Measurements from ENCODE around the gene PLBD1. TPM values are rescaled to one million over a fixed set of nuclear protein-coding genes. Genes with fewer than 3 reads are reported as not detected.

Gene PLBD1
- total and polyA plus RNA-seq, 4 donors: 1.4 to 7.5 (median 4.2) TPM

DNA sequence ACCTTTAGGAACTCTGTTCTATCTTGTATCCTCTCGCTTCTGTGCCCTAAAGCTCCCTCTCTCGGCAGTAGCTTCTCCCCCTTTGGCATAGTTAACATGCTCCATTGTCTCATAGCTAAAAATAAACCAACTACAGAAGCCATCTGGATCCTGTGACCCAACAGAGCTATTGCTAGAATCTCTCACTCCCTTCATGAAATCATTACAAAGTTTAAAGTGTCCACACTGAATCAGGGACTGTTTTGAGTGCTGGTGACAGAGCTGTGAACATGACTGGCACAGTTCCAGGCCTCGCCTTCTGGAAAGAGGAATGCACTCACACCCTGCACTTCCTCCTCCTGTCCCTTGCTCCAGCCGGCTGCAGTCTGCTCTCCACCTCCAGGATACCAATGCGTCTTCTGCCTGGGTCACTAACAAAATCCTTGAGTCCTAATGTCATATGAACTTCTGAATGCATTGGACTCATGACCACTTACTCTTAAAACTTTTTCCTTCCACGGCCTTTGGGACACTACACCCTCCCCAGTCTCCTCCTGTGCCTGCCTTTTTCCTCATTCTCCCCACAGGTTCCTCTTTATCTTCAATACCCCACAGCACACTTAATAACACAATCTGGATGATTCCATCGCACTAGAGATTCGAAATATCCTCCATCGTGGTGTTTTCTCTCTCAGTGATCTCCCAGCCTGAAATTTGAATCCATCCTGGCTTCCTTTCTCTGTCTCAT lies 13.2 kb downstream of the PLBD1 start (continued):
- TF ChIP-seq SP1 (IDR thresholded peaks at IDR 0.05) (no peak), RAD21 (IDR thresholded peaks at IDR 0.05) (no peak), FOXA2 (IDR thresholded peaks at IDR 0.05) (no peak)

DNA sequence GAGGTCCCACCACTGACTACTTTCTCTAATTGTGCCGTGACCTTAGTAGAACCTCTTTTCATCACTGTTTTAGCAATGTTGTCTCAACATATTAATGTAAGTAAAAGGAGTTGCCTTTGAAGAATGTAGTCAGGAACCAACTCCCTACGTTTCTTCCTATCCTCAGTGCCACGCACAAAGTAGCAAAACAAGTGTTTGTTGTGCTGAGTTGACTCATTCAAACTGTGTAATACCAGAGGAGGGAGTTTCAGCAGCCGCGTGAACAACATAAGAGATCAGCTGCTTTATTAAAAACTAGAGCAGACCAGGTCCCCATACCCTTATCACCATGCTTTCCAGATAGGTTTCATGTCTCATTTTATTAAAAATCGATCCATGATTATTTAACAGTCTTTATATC lies 19.1 kb downstream of the PLBD1 start:
- Histone ChIP-seq H3K36me3 (ENCODE audit: control insufficient read depth in 4 of 4, insufficient read depth in 3 of 4, low read depth in 1 of 4, low read length in 3 of 4) (peaks cover 0 to 1% (median 0%) of the 10 kb centered on the region in 4 donors), H3K4me3 (ENCODE audit: low read depth in 1 of 3, low read length in 3 of 3) (no peak overlapping the region), H3K4me1 (ENCODE audit: control insufficient read depth in 4 of 4, insufficient read depth in 4 of 4, low read length in 3 of 4) (no peaks in the 10 kb centered on the region), H3K27me3 (ENCODE audit: control insufficient read depth in 4 of 4, insufficient read depth in 4 of 4, low read length in 3 of 4) (no peaks in the 10 kb centered on the region), H3K9ac (ENCODE audit: low read depth in 1 of 2, low read length in 2 of 2) (no peak overlapping the region), H3K27ac (ENCODE audit: low read depth in 1 of 2, low read length in 2 of 2) (no peak overlapping the region), H3K9me3 (ENCODE audit: control insufficient read depth in 4 of 4, low read length in 3 of 4) (no peaks in the 10 kb centered on the region)
- WGBS: 90% methylated on average over 6 of the region's 6 CpGs
- TF ChIP-seq, protein P1, sequence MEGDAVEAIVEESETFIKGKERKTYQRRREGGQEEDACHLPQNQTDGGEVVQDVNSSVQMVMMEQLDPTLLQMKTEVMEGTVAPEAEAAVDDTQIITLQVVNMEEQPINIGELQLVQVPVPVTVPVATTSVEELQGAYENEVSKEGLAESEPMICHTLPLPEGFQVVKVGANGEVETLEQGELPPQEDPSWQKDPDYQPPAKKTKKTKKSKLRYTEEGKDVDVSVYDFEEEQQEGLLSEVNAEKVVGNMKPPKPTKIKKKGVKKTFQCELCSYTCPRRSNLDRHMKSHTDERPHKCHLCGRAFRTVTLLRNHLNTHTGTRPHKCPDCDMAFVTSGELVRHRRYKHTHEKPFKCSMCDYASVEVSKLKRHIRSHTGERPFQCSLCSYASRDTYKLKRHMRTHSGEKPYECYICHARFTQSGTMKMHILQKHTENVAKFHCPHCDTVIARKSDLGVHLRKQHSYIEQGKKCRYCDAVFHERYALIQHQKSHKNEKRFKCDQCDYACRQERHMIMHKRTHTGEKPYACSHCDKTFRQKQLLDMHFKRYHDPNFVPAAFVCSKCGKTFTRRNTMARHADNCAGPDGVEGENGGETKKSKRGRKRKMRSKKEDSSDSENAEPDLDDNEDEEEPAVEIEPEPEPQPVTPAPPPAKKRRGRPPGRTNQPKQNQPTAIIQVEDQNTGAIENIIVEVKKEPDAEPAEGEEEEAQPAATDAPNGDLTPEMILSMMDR (IDR thresholded peaks at IDR 0.05; ENCODE audit: low read depth, low read length, missing input control): no peak
- no peak for TF ChIP-seq REST (IDR thresholded peaks at IDR 0.05)
- TF ChIP-seq RAD21 (IDR thresholded peaks at IDR 0.05): no peak
- TF ChIP-seq HNF4A (conservative IDR thresholded peaks at IDR 0.05): no peak
- no peak for TF ChIP-seq SP1 (IDR thresholded peaks at IDR 0.05)
- TF ChIP-seq FOXA2 (IDR thresholded peaks at IDR 0.05): no peak
- TF ChIP-seq HNF4G (IDR thresholded peaks at IDR 0.05): no peak
- TF ChIP-seq ATF3 (IDR thresholded peaks at IDR 0.05): no peak
- no peak for TF ChIP-seq NR2F2 (IDR thresholded peaks at IDR 0.05)
- TF ChIP-seq RXRA (IDR thresholded peaks at IDR 0.05): no peak
- TF ChIP-seq, protein P2, sequence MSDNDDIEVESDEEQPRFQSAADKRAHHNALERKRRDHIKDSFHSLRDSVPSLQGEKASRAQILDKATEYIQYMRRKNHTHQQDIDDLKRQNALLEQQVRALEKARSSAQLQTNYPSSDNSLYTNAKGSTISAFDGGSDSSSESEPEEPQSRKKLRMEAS (IDR thresholded peaks at IDR 0.05): no peak
- TF ChIP-seq TAF1 (conservative IDR thresholded peaks at IDR 0.05): no peak
- TF ChIP-seq FOXA1 (IDR thresholded peaks at IDR 0.05): no peak
- no peak for TF ChIP-seq GABPA (IDR thresholded peaks at IDR 0.05 in 1 of 2, conservative IDR thresholded peaks at IDR 0.05 in 1 of 2)
- TF ChIP-seq ZBTB33 (IDR thresholded peaks at IDR 0.05): no peak
- no peak for DNase-seq (ENCODE audit: low spot score)
